Panc1 (cell line): Measurements from ENCODE around the gene UBE2Q2. TPM values are rescaled to one million over a fixed set of nuclear protein-coding genes. Genes with fewer than 3 reads are reported as not detected.

ENCODE experiments used
- ATAC-seq: fragments of 200-7000 bp; cut with Tn5 transposase; 2 replicates; pipeline ENCODE4 v1.9.1; 2020; ENCODE audit warnings: mild to moderate bottlenecking, moderate library complexity
- BruUV-seq: library from RNA; stranded (reverse); fragments of 400-500 nt; replicated peaks from 2 replicates; lab custom pipeline; 2021; lab: Mats Ljungman, UMichigan
- CTCF ChIA-PET: fragments of 300-600 bp; sonication (Branson Sonifier 250); formaldehyde crosslinking; loops from one replicate; lab custom pipeline; 2022; ENCODE audit warnings: antibody characterized with exemption; lab: Charles Lee
- POLR2A ChIA-PET: fragments of 300-600 bp; sonication (Branson Sonifier 250); formaldehyde crosslinking; loops from one replicate; lab custom pipeline; 2022; ENCODE audit warnings: antibody characterized with exemption; lab: Charles Lee
- DNase-seq: peaks from one replicate; pipeline ENCODE4 v3.0.0-alpha.2; 2010; ENCODE audit warnings: low read depth, low spot score
- H3K27ac ChIP-seq: 2 replicates; pipeline ENCODE4 v1.5.1; 2011; ENCODE audit warnings: mild to moderate bottlenecking, low read length, inconsistent platforms
- H3K27me3 ChIP-seq: fragments of 200-500 bp; sonication (Bioruptor generic); 2 replicates; pipeline ENCODE4 v1.6.0; 2014; ENCODE audit warnings: low read length, inconsistent platforms; ENCODE audit not compliant: control insufficient read depth, insufficient read depth
- H3K36me3 ChIP-seq: fragments of 200-500 bp; sonication (Bioruptor generic); 2 replicates; pipeline ENCODE4 v1.5.1; 2014; ENCODE audit warnings: inconsistent platforms, mild to moderate bottlenecking, low read length, moderate library complexity; ENCODE audit not compliant: control insufficient read depth, insufficient read depth
- H3K4me1 ChIP-seq: 2 replicates; pipeline ENCODE4 v1.5.1; 2011; ENCODE audit warnings: inconsistent platforms, mild to moderate bottlenecking, low read length, moderate library complexity; ENCODE audit not compliant: control insufficient read depth, insufficient read depth
- H3K4me3 ChIP-seq, 2 experiments: 2 replicates each; pipeline ENCODE4 v1.5.1; 2011 to 2012; ENCODE audit warnings: low read depth in 2 of 2, low read length in 2 of 2, mild to moderate bottlenecking in 2 of 2, inconsistent platforms in 1 of 2, moderate library complexity in 1 of 2
- H3K9me3 ChIP-seq: fragments of 200-500 bp; sonication (Bioruptor generic); 2 replicates; pipeline ENCODE4 v1.5.1; 2014; ENCODE audit warnings: low read depth, mild to moderate bottlenecking, inconsistent platforms, low read length, moderate library complexity; ENCODE audit not compliant: control insufficient read depth, insufficient read depth
- CTCF ChIP-seq: fragments of 450-650 bp; IDR thresholded peaks from 2 replicates; pipeline ENCODE4 v1.5.1; 2017; ENCODE audit warnings: mild to moderate bottlenecking
- POLR2AphosphoS5 ChIP-seq: IDR thresholded peaks from 2 replicates; pipeline ENCODE4 v1.6.1; 2012; ENCODE audit warnings: mild to moderate bottlenecking, low read depth, low read length, moderate library complexity
- REST ChIP-seq, 2 experiments: IDR thresholded peaks; 2 replicates each; pipeline ENCODE4 v1.6.1; 2011 to 2012; ENCODE audit warnings: low read depth in 2 of 2, control low read depth in 1 of 2, low read length in 1 of 2, mild to moderate bottlenecking in 1 of 2, moderate library complexity in 1 of 2; ENCODE audit not compliant: insufficient read depth in 1 of 2
- SIN3A ChIP-seq: IDR thresholded peaks from 2 replicates; pipeline ENCODE4 v1.6.1; 2012; ENCODE audit warnings: low read depth, mild to moderate bottlenecking, low read length, moderate library complexity, borderline replicate concordance; ENCODE audit not compliant: insufficient read depth
- TCF7L2 ChIP-seq: IDR thresholded peaks from 2 replicates; pipeline ENCODE4 v1.6.1; 2011; ENCODE audit warnings: mild to moderate bottlenecking, low read depth, low read length, inconsistent platforms
- in situ Hi-C: cut with HindIII; loops from 2 replicates; pipeline ENCODE4 v1.10.0; 2016; ENCODE audit warnings: low sequenced_read_pairs, low pct_unique_long_range_greater_than_20kb
- intact Hi-C: fragments of 100-400 bp; cut with micrococcal nuclease; formaldehyde crosslinking; loops from one replicate; pipeline ENCODE4 v1.10.0; 2022; ENCODE audit not compliant: unreplicated experiment
- total RNA-seq: library from RNA; stranded (reverse); gene quantifications from one replicate; pipeline ENCODE4 v1.2.1, GENCODE V29; 2021; ENCODE audit not compliant: unreplicated experiment

Gene UBE2Q2
- total RNA-seq, 1 experiment from 2014 or later: 39.2 TPM

- Histone ChIP-seq H3K9me3 (no peaks in the 10 kb centered on the region), H3K27me3 (no peaks in the 10 kb centered on the region), H3K4me1 (no peaks in the 10 kb centered on the region), H3K36me3 (peaks cover 22% of the 10 kb centered on the region), H3K4me3 (no peak overlapping the region), H3K27ac (no peak overlapping the region)
- BruUV-seq: no TSS peak
- TF ChIP-seq CTCF: no peak
- TF ChIP-seq TCF7L2: no peak
- no peak for TF ChIP-seq SIN3A
- no peak for TF ChIP-seq POLR2AphosphoS5
- no peak for TF ChIP-seq REST (IDR thresholded peaks at IDR 0.05; ENCODE audit: insufficient read depth in 1 of 2, low read depth in 2 of 2, low read length in 1 of 2)
- CTCF ChIA-PET: no interaction called here
- DNase-seq (no peak), ATAC-seq (no peak)
- POLR2A ChIA-PET: interaction anchor here (0.6 kb wide), 1 partner anchor 37 kb away, joined by 5 read pairs; no protein-coding TSS in a partner anchor
- in situ Hi-C loops (no loop called here), intact Hi-C loops (loop anchor here (10.0 kb wide), 1 partner anchor 112 kb away; no protein-coding TSS in a partner anchor)
These were observed 83.7 kb downstream of the UBE2Q2 start for GRCh38 chr15:75926931-75927330.

- CTCF ChIA-PET: no interaction called here
- in situ Hi-C loops (no loop called here), intact Hi-C loops (loop anchor here (10.0 kb wide), 1 partner anchor 113 kb away; no protein-coding TSS in a partner anchor)
- H3K27me3 ChIP-seq: no peaks in the 10 kb centered on the region
- no TSS peak for BruUV-seq
- no peak overlapping the region for H3K4me3 ChIP-seq
- POLR2A ChIA-PET: interaction anchor here (0.6 kb wide), 2 partner anchors 36 to 88 kb away, joined by 5 read pairs; no protein-coding TSS in a partner anchor
- ATAC-seq: no peak
- H3K9me3 ChIP-seq: no peaks in the 10 kb centered on the region
- H3K27ac ChIP-seq: no peak overlapping the region
- DNase-seq: no peak
- H3K36me3 ChIP-seq: peaks cover 23% of the 10 kb centered on the region
- H3K4me1 ChIP-seq: no peaks in the 10 kb centered on the region
- TF ChIP-seq CTCF (no peak), TCF7L2 (no peak), REST (IDR thresholded peaks at IDR 0.05; ENCODE audit: insufficient read depth in 1 of 2, low read depth in 2 of 2, low read length in 1 of 2) (no peak), SIN3A (no peak), POLR2AphosphoS5 (no peak)
These were observed 84.4 kb downstream of the UBE2Q2 start for GRCh38 chr15:75927601-75928000.
